Ovary (tissue), 3 donors: Measurements from ENCODE around the gene SMOC2.

Experiments
- CTCF ChIP-seq, 3 donors: fragments of 450-650 bp in 2 of 3; fragments of 200-600 bp in 1 of 3; IDR thresholded peaks; one replicate each; pipeline versions ENCODE4 v1.5.1 to v1.8.0; 2016 to 2022; ENCODE audit warnings: antibody characterized with exemption in 3 of 3, mild to moderate bottlenecking in 1 of 3
- EP300 ChIP-seq: sonication (generic); formaldehyde crosslinking; IDR thresholded peaks from one replicate; pipeline ENCODE4 v1.6.1; 2017; ENCODE audit warnings: antibody characterized with exemption
- POLR2A ChIP-seq: fragments of 450-650 bp; IDR thresholded peaks from one replicate; pipeline ENCODE4 v1.6.1; 2017; ENCODE audit warnings: antibody characterized with exemption, mild to moderate bottlenecking, moderate library complexity
- donor health status: DM: no; HTN: no; CAD: no.

- no peak for TF ChIP-seq CTCF (IDR thresholded peaks at IDR 0.05)
- TF ChIP-seq POLR2A, result no peak
- TF ChIP-seq EP300, result no peak
These were observed 88.2 kb downstream of the SMOC2 start for GRCh38 chr6:168529214-168529613.
